Regular cardiac myocyte (primary cell): Measurements from ENCODE around the gene GOLGA8T. TPM values are rescaled to one million over a fixed set of nuclear protein-coding genes. Genes with fewer than 3 reads are reported as not detected.

Experiments
- total RNA-seq: library from RNA; depleted of rRNA; stranded (reverse); fragments of >200 nt; gene quantifications from 2 replicates; pipeline ENCODE4 v1.2.3, GENCODE V29; 2014

The GOLGA8T gene, protein sequence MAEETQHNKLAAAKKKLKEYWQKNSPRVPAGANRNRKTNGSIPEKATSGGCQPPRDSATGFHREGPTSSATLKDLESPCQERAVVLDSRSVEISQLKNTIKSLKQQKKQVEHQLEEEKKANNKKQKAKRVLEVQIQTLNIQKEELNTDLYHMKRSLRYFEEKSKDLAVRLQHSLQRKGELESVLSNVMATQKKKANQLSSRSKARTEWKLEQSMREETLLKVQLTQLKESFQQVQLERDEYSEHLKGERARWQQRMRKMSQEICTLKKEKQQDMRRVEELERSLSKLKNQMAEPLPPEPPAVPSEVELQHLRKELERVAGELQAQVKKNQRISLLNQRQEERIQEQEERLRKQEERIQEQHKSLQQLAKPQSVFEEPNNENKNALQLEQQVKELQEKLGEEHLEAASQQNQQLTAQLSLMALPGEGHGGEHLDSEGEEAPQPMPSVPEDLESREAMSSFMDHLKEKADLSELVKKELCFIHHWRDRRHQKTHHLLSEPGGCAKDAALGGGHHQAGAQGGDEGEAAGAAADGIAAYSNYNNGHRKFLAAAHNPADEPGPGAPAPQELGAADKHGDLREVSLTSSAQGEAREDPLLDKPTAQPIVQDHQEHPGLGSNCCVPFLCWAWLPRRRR
- 0.28 TPM in 1 of 2 replicates, not detected in the other for total RNA-seq

GRCh38 chr15:30134751-30135150 is at the start of gene GOLGA8T:
Gene GOLGA8T, plus strand, starts transcription at chr15:30135051. Its CDS starts 98 bp downstream, at chr15:30135149.

Other genes starting within 250 kb of the GOLGA8T start
- 0.28 TPM in 1 of 2 replicates, not detected in the other for gene GOLGA8J, start 52.1 kb upstream of the GOLGA8T start, total RNA-seq